SK-N-SH treated with all-trans-retinoic acid at 6 μM for 48 hours (cell line): ENCODE measurements around the gene C1RL.

Source experiments
- ISL1 ChIP-seq: fragments of 250-450 bp; sonication (Bioruptor Pico); IDR thresholded peaks from 2 replicates; pipeline ENCODE4 v2.1.2; 2022; ENCODE audit warnings: mild to moderate bottlenecking, moderate library complexity
- RARB ChIP-seq: fragments of 250-450 bp; sonication (Bioruptor Pico); IDR thresholded peaks from 2 replicates; pipeline ENCODE4 v1.8.0; 2021; ENCODE audit warnings: mild to moderate bottlenecking, moderate library complexity
- TSHZ2 ChIP-seq: fragments of 250-450 bp; sonication (Bioruptor Pico); IDR thresholded peaks from 2 replicates; pipeline ENCODE4 v1.5.0; 2020; ENCODE audit warnings: mild to moderate bottlenecking, moderate library complexity
- ZNF70 ChIP-seq: fragments of 450-650 bp; formaldehyde crosslinking; IDR thresholded peaks from 2 replicates; pipeline ENCODE4 v1.5.0; 2020; ENCODE audit warnings: mild to moderate bottlenecking, moderate library complexity

DNA sequence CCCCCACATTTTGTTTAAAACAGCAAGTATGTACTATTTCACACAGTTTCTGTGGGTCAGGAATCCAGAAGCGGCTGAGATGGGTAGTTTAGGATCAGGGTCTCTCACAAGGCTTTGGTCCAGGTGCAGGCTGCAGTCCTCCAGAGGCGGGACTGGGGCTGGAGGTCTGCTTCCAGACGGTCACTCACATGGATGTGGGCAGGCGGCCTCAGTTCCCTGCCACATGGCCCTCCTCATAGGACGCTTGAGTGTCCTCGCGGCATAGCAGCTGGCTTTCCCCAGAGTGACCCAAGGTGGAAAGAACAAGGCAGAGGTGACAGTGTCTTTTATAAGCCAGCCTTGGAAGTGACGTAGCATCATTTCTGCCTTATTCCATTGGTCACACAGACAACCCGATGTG lies 7.9 kb upstream of the C1RL start:
- no peak for TF ChIP-seq TSHZ2 (CRISPR knock-in tag)
- TF ChIP-seq ISL1 = no peak
- no peak for TF ChIP-seq RARB (CRISPR knock-in tag)
- TF ChIP-seq ZNF70 (CRISPR knock-in tag) = no peak
